K562 (cell line): ENCODE results near the gene DBP. TPM values are rescaled to one million over a fixed set of nuclear protein-coding genes. Genes with fewer than 3 reads are reported as not detected.
A peak's percentile ranks its signal among the peaks of the same experiment; 100 is the strongest.

Experiments
- CBX3 ChIP-seq, 2 experiments: IDR thresholded peaks; 1 replicate in 1 of 2; 2 replicates in 1 of 2; pipeline ENCODE4 v1.6.1; 2012; ENCODE audit warnings: inconsistent platforms in 2 of 2, low read length in 2 of 2, borderline replicate concordance in 1 of 2, control low read depth in 1 of 2
- DACH1 ChIP-seq: fragments of 450-650 bp; IDR thresholded peaks from 2 replicates; pipeline ENCODE4 v1.6.1; 2018; ENCODE audit not compliant: partially characterized antibody
- DDX20 ChIP-seq: fragments of 450-650 bp; IDR thresholded peaks from 2 replicates; pipeline ENCODE4 v1.6.1; 2016; ENCODE audit warnings: missing genetic modification characterization, low read depth, mild to moderate bottlenecking, missing compliant biosample characterization, moderate library complexity
- ELF4 ChIP-seq: fragments of 450-650 bp; formaldehyde crosslinking; IDR thresholded peaks from 2 replicates; pipeline ENCODE4 v1.4.0; 2022; ENCODE audit warnings: missing genetic modification characterization
- KLF6 ChIP-seq: fragments of 250-450 bp; sonication (Bioruptor Pico); IDR thresholded peaks from 2 replicates; pipeline ENCODE4 v1.4.0; 2020; ENCODE audit warnings: mild to moderate bottlenecking, moderate library complexity, borderline replicate concordance
- MCM2 ChIP-seq: fragments of 450-650 bp; IDR thresholded peaks from 2 replicates; pipeline ENCODE4 v1.6.1; 2017; ENCODE audit warnings: low read depth, mild to moderate bottlenecking
- MTF1 ChIP-seq: fragments of 250-450 bp; sonication (Bioruptor Pico); IDR thresholded peaks from 2 replicates; pipeline ENCODE4 v1.9.0; 2021; ENCODE audit warnings: moderate library complexity, mild to moderate bottlenecking, inconsistent platforms, borderline replicate concordance
- NONO ChIP-seq, 2 experiments: fragments of 200-400 bp in 1 of 2; fragments of 450-650 bp in 1 of 2; formaldehyde crosslinking in 1 of 2; IDR thresholded peaks; 2 replicates each; pipeline ENCODE4 v1.6.1; 2017; ENCODE audit warnings: low read depth in 2 of 2, mild to moderate bottlenecking in 2 of 2, moderate library complexity in 2 of 2, low read length in 1 of 2
- PHB2 ChIP-seq: fragments of 450-650 bp; IDR thresholded peaks from 2 replicates; pipeline ENCODE4 v1.6.1; 2017; ENCODE audit warnings: low read depth
- POLR2AphosphoS2 ChIP-seq: IDR thresholded peaks from 2 replicates; pipeline ENCODE4 v1.6.1; 2012; ENCODE audit warnings: low read length, improper control_type of control experiment
- RHOXF2B ChIP-seq: fragments of 250-450 bp; sonication (Bioruptor Pico); conservative IDR thresholded peaks from 2 replicates; pipeline ENCODE4 v1.5.1; 2021
- TCF7 ChIP-seq: sonication (generic); IDR thresholded peaks from 2 replicates; pipeline ENCODE4 v1.6.1; 2016; ENCODE audit warnings: antibody characterized with exemption, borderline replicate concordance
- ZFP36 ChIP-seq: fragments of 150-350 bp; IDR thresholded peaks from 2 replicates; pipeline ENCODE4 v1.6.1; 2018; ENCODE audit warnings: low read length, low read depth; ENCODE audit not compliant: partially characterized antibody
- ZNF347 ChIP-seq: fragments of 450-650 bp; formaldehyde crosslinking; IDR thresholded peaks from 2 replicates; pipeline ENCODE4 v1.4.0; 2020; ENCODE audit warnings: low read depth, mild to moderate bottlenecking, moderate library complexity
- ZNF76 ChIP-seq: fragments of 250-450 bp; sonication (Bioruptor Pico); IDR thresholded peaks from 2 replicates; pipeline ENCODE4 v1.4.0; 2020; ENCODE audit warnings: mild to moderate bottlenecking, moderate library complexity, borderline replicate concordance
- polyA plus RNA-seq, 8 experiments: library from polyadenylated mRNA; depleted of rRNA in 4 of 8; stranded (reverse) in 5 of 8; unstranded in 3 of 8; fragments of >200 nt; fragmentation: Nextera tagmentation in 2 of 8; fragmentation: Illumina TruSeq in 1 of 8; extraction: Ambion mirVana in 2 of 8; extraction: Trizol in 1 of 8; gene quantifications; 2 replicates each; pipeline versions ENCODE4 v1.2.1 to v1.2.3, GENCODE V29; 2011 to 2014; ENCODE audit warnings: inconsistent platforms in 1 of 8, missing spikeins in 1 of 8
- total RNA-seq, 7 experiments: library from RNA; depleted of rRNA in 6 of 7; stranded (reverse); fragments of >200 nt in 6 of 7; fragmentation: Illumina TruSeq in 2 of 7; extraction: Trizol in 2 of 7; gene quantifications; 2 replicates each; pipeline versions ENCODE4 v1.2.1 to v1.2.3, GENCODE V29; 2011 to 2021; ENCODE audit warnings: low replicate concordance in 1 of 7
- TF ChIP-seq, protein P1 (sequence below): sonication (generic); formaldehyde crosslinking; IDR thresholded peaks from 2 replicates; pipeline ENCODE4 v1.5.0; 2020; ENCODE audit warnings: missing genetic modification reagents
- TF ChIP-seq, protein P2 (sequence below): sonication (generic); formaldehyde crosslinking; IDR thresholded peaks from 2 replicates; pipeline ENCODE4 v1.8.0; 2022; ENCODE audit warnings: mild to moderate bottlenecking, missing genetic modification reagents
- TF ChIP-seq, protein P3 (sequence below), 2 experiments: fragments of 450-650 bp; formaldehyde crosslinking in 1 of 2; IDR thresholded peaks; 2 replicates each; pipeline versions ENCODE4 v1.4.0 to v1.6.1; 2014 to 2020; ENCODE audit warnings: mild to moderate bottlenecking in 2 of 2, borderline replicate concordance in 1 of 2, low read depth in 1 of 2

The DBP gene
- total and polyA plus RNA-seq, 9 of the 15 experiments (the other 6 are each of a cell fraction or from before 2014, with no cell fraction given), result 0.25 to 5.5 (median 1.8) TPM

DNA sequence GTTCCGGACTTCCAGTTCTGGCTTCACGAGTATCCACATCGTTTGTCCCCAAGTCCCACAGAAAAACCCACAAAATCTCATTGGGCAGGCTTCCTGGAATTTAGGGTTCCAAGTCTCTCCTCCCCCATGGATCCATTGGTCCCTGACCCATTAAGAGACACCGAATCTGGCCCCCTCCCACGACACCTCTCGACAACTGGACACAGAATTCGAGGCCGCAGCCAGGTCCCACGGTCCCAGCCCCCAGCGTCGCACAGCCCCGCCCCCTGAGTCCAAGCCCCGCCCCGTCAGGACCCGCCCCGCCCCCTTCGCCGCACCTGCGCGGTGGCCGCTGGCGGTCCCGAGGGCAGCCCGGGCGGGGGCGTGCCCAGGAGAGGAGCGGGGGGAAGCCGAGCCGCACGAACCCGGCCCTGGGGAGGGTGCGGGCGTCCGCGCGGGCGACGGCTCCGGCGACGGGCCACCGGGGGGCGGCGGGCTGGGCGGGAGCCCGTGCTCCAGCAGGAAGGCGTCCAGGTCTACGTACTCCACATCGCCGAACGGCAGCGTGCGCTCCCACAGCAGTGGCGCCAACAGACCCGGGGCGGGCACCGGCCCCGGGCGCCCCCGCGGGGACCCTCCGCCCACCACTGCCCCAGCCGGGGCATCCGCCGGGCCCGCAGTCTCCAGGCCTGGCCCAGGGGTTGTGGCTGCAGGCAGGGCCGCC is 1.8 kb downstream of the DBP start (continued):
- TF ChIP-seq PHB2 (no peak), ZNF76 (no peak), POLR2AphosphoS2 (no peak), KLF6 (CRISPR knock-in tag) (no peak), ZFP36 (no peak), DDX20 (tag) (no peak), CBX3 (IDR thresholded peaks at IDR 0.05; ENCODE audit: borderline replicate concordance in 1 of 2, low read length in 2 of 2) (no peak), ELF4 (CRISPR knock-in tag) (no peak), TCF7 (no peak), DACH1 (no peak), ZNF347 (no peak), MCM2 (no peak), MTF1 (CRISPR knock-in tag) (no peak), NONO (IDR thresholded peaks at IDR 0.05; ENCODE audit: low read depth in 2 of 2, low read length in 1 of 2) (peak in 1 of 2 experiments; percentile 75; a peak in 1 of 4 replicates), RHOXF2B (CRISPR knock-in tag) (no peak)
- TF ChIP-seq, protein P1, sequence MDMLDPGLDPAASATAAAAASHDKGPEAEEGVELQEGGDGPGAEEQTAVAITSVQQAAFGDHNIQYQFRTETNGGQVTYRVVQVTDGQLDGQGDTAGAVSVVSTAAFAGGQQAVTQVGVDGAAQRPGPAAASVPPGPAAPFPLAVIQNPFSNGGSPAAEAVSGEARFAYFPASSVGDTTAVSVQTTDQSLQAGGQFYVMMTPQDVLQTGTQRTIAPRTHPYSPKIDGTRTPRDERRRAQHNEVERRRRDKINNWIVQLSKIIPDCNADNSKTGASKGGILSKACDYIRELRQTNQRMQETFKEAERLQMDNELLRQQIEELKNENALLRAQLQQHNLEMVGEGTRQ (CRISPR knock-in tag), result no peak
- TF ChIP-seq, protein P2, sequence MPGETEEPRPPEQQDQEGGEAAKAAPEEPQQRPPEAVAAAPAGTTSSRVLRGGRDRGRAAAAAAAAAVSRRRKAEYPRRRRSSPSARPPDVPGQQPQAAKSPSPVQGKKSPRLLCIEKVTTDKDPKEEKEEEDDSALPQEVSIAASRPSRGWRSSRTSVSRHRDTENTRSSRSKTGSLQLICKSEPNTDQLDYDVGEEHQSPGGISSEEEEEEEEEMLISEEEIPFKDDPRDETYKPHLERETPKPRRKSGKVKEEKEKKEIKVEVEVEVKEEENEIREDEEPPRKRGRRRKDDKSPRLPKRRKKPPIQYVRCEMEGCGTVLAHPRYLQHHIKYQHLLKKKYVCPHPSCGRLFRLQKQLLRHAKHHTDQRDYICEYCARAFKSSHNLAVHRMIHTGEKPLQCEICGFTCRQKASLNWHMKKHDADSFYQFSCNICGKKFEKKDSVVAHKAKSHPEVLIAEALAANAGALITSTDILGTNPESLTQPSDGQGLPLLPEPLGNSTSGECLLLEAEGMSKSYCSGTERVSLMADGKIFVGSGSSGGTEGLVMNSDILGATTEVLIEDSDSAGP (CRISPR knock-in tag), result no peak
- TF ChIP-seq, protein P3, sequence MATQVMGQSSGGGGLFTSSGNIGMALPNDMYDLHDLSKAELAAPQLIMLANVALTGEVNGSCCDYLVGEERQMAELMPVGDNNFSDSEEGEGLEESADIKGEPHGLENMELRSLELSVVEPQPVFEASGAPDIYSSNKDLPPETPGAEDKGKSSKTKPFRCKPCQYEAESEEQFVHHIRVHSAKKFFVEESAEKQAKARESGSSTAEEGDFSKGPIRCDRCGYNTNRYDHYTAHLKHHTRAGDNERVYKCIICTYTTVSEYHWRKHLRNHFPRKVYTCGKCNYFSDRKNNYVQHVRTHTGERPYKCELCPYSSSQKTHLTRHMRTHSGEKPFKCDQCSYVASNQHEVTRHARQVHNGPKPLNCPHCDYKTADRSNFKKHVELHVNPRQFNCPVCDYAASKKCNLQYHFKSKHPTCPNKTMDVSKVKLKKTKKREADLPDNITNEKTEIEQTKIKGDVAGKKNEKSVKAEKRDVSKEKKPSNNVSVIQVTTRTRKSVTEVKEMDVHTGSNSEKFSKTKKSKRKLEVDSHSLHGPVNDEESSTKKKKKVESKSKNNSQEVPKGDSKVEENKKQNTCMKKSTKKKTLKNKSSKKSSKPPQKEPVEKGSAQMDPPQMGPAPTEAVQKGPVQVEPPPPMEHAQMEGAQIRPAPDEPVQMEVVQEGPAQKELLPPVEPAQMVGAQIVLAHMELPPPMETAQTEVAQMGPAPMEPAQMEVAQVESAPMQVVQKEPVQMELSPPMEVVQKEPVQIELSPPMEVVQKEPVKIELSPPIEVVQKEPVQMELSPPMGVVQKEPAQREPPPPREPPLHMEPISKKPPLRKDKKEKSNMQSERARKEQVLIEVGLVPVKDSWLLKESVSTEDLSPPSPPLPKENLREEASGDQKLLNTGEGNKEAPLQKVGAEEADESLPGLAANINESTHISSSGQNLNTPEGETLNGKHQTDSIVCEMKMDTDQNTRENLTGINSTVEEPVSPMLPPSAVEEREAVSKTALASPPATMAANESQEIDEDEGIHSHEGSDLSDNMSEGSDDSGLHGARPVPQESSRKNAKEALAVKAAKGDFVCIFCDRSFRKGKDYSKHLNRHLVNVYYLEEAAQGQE (IDR thresholded peaks at IDR 0.05; ENCODE audit: borderline replicate concordance), result no peak
- TF ChIP-seq, protein P3 (CRISPR knock-in tag; IDR thresholded peaks at IDR 0.05; ENCODE audit: low read depth), result no peak
